Kidney epithelial cell (primary cell): Measurements from ENCODE around the gene IGFBP2. TPM values are rescaled to one million over a fixed set of nuclear protein-coding genes. Genes with fewer than 3 reads are reported as not detected.
A peak's percentile ranks its signal among the peaks of the same experiment; 100 is the strongest.

Experiments used
- DNase-seq: peaks from one replicate; pipeline ENCODE4 v3.0.0-alpha.2; 2010; ENCODE audit warnings: low read depth
- H3K27me3 ChIP-seq: 2 replicates; pipeline ENCODE4 v1.6.0; 2011; ENCODE audit warnings: low read length; ENCODE audit not compliant: control insufficient read depth, insufficient read depth
- H3K36me3 ChIP-seq: 2 replicates; pipeline ENCODE4 v1.5.1; 2011; ENCODE audit warnings: low read length; ENCODE audit not compliant: control insufficient read depth, insufficient read depth
- H3K4me3 ChIP-seq: 2 replicates; pipeline ENCODE4 v1.5.1; 2011; ENCODE audit warnings: low read depth, mild to moderate bottlenecking, control low read depth, low read length
- total RNA-seq: library from RNA; depleted of rRNA; stranded (reverse); fragments of >200 nt; gene quantifications from 2 replicates; pipeline ENCODE4 v1.2.3, GENCODE V29; 2015
- TF ChIP-seq, protein P1 (sequence below): IDR thresholded peaks from 2 replicates; pipeline ENCODE4 v1.5.1; 2011; ENCODE audit warnings: mild to moderate bottlenecking, moderate library complexity, low read length, control low read depth, inconsistent platforms; ENCODE audit not compliant: insufficient read depth, poor library complexity, severe bottlenecking

IGFBP2 gene
- total RNA-seq, 1 donor from 2014 or later: 298 TPM

DNA sequence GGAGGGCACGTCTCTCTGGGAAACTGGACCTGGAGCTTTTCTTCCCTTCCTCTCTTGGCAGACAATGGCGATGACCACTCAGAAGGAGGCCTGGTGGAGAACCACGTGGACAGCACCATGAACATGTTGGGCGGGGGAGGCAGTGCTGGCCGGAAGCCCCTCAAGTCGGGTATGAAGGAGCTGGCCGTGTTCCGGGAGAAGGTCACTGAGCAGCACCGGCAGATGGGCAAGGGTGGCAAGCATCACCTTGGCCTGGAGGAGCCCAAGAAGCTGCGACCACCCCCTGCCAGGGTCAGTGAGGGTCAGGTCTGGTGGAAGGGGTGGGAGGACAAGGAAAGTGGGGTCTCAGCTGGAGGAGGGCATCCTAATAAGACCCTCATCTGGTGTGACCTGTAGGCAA lies 27.3 kb downstream of the IGFBP2 start:
- Histone ChIP-seq H3K36me3 (no peaks in the 10 kb centered on the region), H3K27me3 (no peaks in the 10 kb centered on the region), H3K4me3 (no peak overlapping the region)
- TF ChIP-seq, protein P1, sequence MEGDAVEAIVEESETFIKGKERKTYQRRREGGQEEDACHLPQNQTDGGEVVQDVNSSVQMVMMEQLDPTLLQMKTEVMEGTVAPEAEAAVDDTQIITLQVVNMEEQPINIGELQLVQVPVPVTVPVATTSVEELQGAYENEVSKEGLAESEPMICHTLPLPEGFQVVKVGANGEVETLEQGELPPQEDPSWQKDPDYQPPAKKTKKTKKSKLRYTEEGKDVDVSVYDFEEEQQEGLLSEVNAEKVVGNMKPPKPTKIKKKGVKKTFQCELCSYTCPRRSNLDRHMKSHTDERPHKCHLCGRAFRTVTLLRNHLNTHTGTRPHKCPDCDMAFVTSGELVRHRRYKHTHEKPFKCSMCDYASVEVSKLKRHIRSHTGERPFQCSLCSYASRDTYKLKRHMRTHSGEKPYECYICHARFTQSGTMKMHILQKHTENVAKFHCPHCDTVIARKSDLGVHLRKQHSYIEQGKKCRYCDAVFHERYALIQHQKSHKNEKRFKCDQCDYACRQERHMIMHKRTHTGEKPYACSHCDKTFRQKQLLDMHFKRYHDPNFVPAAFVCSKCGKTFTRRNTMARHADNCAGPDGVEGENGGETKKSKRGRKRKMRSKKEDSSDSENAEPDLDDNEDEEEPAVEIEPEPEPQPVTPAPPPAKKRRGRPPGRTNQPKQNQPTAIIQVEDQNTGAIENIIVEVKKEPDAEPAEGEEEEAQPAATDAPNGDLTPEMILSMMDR: no peak
- no peak for DNase-seq

DNA sequence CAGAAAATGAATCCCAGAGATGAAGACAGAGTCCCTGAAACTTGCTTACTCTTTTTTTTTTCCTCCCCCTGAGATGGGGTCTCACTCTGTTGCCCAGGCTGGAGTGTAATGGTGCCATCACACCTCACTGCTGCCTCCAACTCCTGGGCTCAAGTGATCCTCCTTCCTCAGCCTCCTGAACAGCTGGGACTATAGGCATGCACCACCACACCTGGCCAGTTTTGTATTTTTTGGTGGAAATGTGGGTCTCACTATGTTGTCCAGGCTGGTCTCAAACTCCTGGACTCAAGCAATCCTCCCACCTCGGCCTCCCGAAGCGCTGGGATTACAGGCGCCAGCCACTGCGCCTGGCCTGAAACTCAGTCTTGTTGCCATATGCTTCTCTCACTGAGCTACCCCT lies 27.8 kb downstream of the IGFBP2 start:
- TF ChIP-seq, protein P1: no peak
- H3K36me3 ChIP-seq: no peaks in the 10 kb centered on the region
- H3K4me3 ChIP-seq: no peak overlapping the region
- H3K27me3 ChIP-seq: no peaks in the 10 kb centered on the region
- DNase-seq: no peak

DNA sequence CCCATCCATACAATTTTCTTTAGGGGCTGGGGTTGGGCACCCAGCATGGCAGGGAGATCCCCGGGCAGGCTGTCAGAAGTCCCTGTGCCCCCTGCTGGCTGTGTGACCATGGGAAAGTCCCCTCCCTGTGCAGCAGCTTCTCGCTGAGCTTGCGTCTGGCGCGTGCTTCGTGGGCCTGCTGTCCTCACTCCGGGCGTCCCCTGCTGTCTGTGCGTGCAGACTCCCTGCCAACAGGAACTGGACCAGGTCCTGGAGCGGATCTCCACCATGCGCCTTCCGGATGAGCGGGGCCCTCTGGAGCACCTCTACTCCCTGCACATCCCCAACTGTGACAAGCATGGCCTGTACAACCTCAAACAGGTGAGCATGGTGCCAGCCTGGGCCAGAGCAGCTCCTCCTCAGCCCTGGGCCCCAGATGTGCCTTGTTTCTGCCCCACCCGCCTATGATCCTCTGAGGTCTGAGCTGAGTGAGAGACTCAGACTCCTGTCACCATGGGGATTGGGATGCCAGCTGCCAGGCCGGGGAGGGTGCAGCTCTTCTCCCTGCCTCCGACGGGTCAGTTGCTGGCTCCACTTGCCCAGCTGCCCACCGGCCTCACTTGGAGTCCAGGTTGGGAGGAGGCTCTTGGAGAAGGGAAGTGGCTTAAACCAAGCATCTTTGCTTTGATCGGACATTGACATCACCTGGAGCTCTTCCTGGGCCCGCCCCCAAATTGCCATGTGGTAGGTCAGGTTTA lies 28.6 kb downstream of the IGFBP2 start:
- Histone ChIP-seq H3K36me3 (no peaks in the 10 kb centered on the region), H3K4me3 (no peak overlapping the region), H3K27me3 (no peaks in the 10 kb centered on the region)
- no peak for DNase-seq
- TF ChIP-seq, protein P1: no peak

DNA sequence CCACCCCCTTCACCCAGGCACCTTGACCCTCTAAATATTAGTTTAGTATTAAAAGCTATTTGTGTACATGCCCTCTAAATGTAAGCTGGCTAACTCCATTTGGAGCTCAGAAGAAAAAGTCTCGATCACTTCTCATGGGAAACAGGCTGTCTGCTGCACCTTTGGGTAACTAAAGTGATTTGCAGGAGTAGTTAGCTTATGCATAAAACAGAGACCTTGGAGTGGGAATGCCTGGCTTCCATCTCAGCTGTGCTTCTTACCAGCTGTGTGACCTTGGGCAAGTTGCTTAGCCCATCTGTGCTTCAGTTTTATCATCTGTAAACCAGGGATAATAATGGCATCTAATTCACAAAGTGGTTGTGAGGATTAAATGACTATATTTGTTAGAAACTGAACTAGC lies 29.9 kb downstream of the IGFBP2 start:
- TF ChIP-seq, protein P1: no peak
- no peak for DNase-seq
- Histone ChIP-seq H3K4me3 (no peak overlapping the region), H3K36me3 (no peaks in the 10 kb centered on the region), H3K27me3 (no peaks in the 10 kb centered on the region)

DNA sequence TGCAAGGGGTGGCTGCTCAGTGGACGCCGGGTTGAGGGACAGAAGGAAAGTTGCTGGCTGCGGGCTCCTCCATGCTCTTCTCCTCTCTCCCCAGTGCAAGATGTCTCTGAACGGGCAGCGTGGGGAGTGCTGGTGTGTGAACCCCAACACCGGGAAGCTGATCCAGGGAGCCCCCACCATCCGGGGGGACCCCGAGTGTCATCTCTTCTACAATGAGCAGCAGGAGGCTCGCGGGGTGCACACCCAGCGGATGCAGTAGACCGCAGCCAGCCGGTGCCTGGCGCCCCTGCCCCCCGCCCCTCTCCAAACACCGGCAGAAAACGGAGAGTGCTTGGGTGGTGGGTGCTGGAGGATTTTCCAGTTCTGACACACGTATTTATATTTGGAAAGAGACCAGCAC lies 30.6 kb downstream of the IGFBP2 start:
- H3K36me3 ChIP-seq: no peaks in the 10 kb centered on the region
- no peaks in the 10 kb centered on the region for H3K27me3 ChIP-seq
- TF ChIP-seq, protein P1: no peak
- H3K4me3 ChIP-seq: no peak overlapping the region
- no peak for DNase-seq

DNA sequence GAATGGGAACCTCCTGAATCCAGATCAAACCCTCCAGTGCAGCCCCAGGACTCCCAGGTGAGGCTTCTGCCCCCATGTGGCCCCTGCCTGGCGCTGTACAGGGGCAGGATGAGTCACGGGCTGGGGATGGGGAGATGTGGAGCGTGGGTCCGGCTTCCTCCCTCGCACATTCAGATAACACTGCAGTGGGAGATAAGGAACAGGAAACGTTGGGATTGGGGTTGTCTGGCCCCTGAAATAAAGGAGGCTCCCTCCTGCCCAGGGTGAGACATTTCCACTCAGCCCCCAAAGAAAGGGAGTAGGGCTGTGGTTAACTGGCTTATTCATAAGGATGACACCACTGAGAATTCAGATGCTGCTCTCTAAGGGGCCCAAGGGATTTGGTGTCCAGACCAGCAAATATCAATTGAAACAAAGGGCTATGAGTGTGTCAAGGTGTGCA lies 31.4 kb downstream of the IGFBP2 start:
- TF ChIP-seq, protein P1: peak; percentile 31
- DNase-seq: no peak
- no peak overlapping the region for H3K4me3 ChIP-seq
- H3K27me3 ChIP-seq: no peaks in the 10 kb centered on the region
- H3K36me3 ChIP-seq: no peaks in the 10 kb centered on the region
